HepG2 (cell line): ENCODE data around the gene PHF5A. TPM values are rescaled to one million over a fixed set of nuclear protein-coding genes. Genes with fewer than 3 reads are reported as not detected.

ENCODE experiments used
- ATF1 ChIP-seq: IDR thresholded peaks from 2 replicates; pipeline ENCODE4 v1.6.1; 2016; ENCODE audit warnings: mild to moderate bottlenecking, control low read depth
- ATRX ChIP-seq: sonication (generic); formaldehyde crosslinking; IDR thresholded peaks from 2 replicates; pipeline ENCODE4 v1.4.0; 2020; ENCODE audit warnings: missing genetic modification reagents, borderline replicate concordance
- EEA1 ChIP-seq: sonication (generic); formaldehyde crosslinking; IDR thresholded peaks from 2 replicates; pipeline ENCODE4 v1.5.1; 2020; ENCODE audit warnings: mild to moderate bottlenecking, missing genetic modification reagents, borderline replicate concordance
- EHMT2 ChIP-seq: fragments of 200-600 bp; sonication (generic); IDR thresholded peaks from 2 replicates; pipeline ENCODE4 v1.7.0; 2017; ENCODE audit warnings: antibody characterized with exemption, low read depth, low read length, borderline replicate concordance
- KDM3A ChIP-seq: IDR thresholded peaks from 2 replicates; pipeline ENCODE4 v1.6.1; 2018; ENCODE audit warnings: low read depth, missing compliant biosample characterization
- NCOA1 ChIP-seq: sonication (generic); formaldehyde crosslinking; IDR thresholded peaks from 2 replicates; pipeline ENCODE4 v1.9.0; 2021; ENCODE audit warnings: missing genetic modification reagents
- NR3C1 ChIP-seq: sonication (generic); formaldehyde crosslinking; IDR thresholded peaks from 2 replicates; pipeline ENCODE4 v1.4.0; 2020; ENCODE audit warnings: missing genetic modification reagents
- REPIN1 ChIP-seq: sonication (generic); formaldehyde crosslinking; IDR thresholded peaks from 2 replicates; pipeline ENCODE4 v1.8.0; 2022; ENCODE audit warnings: missing genetic modification reagents, low read depth, mild to moderate bottlenecking, borderline replicate concordance
- SIN3A ChIP-seq: IDR thresholded peaks from 2 replicates; pipeline ENCODE4 v1.6.1; 2011; ENCODE audit warnings: low read depth, mild to moderate bottlenecking, control low read depth, low read length, borderline replicate concordance
- SMYD3 ChIP-seq: sonication (generic); formaldehyde crosslinking; IDR thresholded peaks from 2 replicates; pipeline ENCODE4 v1.8.1; 2023; ENCODE audit warnings: mild to moderate bottlenecking, missing genetic modification reagents
- ZKSCAN8 ChIP-seq: IDR thresholded peaks from 2 replicates; pipeline ENCODE4 v1.6.1; 2016; ENCODE audit warnings: borderline replicate concordance, missing genetic modification reagents, missing compliant biosample characterization
- ZNF20 ChIP-seq: sonication (generic); formaldehyde crosslinking; IDR thresholded peaks from 2 replicates; pipeline ENCODE4 v1.4.0; 2020; ENCODE audit warnings: mild to moderate bottlenecking, moderate library complexity, missing genetic modification reagents
- ZNF460 ChIP-seq: sonication (generic); formaldehyde crosslinking; IDR thresholded peaks from 2 replicates; pipeline ENCODE4 v1.5.1; 2020; ENCODE audit warnings: missing genetic modification reagents, mild to moderate bottlenecking, borderline replicate concordance
- ZNF615 ChIP-seq: sonication (generic); formaldehyde crosslinking; IDR thresholded peaks from 2 replicates; pipeline ENCODE4 v1.5.0; 2020; ENCODE audit warnings: mild to moderate bottlenecking, missing genetic modification reagents, borderline replicate concordance
- ZNF772 ChIP-seq: sonication (generic); formaldehyde crosslinking; IDR thresholded peaks from 2 replicates; pipeline ENCODE4 v1.5.0; 2020; ENCODE audit warnings: mild to moderate bottlenecking, missing genetic modification reagents
- ZNF788 ChIP-seq: sonication (generic); formaldehyde crosslinking; IDR thresholded peaks from 2 replicates; pipeline ENCODE4 v1.5.0; 2020; ENCODE audit warnings: mild to moderate bottlenecking, missing genetic modification reagents, borderline replicate concordance
- polyA plus RNA-seq, 8 experiments: library from polyadenylated mRNA; depleted of rRNA in 3 of 8; stranded (reverse) in 7 of 8; unstranded in 1 of 8; fragments of >200 nt; fragmentation: Illumina TruSeq in 4 of 8; extraction: Trizol in 4 of 8; gene quantifications; 2 replicates each; pipeline versions ENCODE4 v1.2.1 to v1.2.3, GENCODE V29; 2011 to 2016; ENCODE audit warnings: low read depth in 4 of 8, missing spikeins in 1 of 8, mixed read lengths in 1 of 8; ENCODE audit not compliant: insufficient read depth in 1 of 8
- total RNA-seq, 5 experiments: library from RNA; depleted of rRNA; stranded (reverse); fragments of >200 nt; fragmentation: Illumina TruSeq; extraction: Trizol; gene quantifications; 2 replicates each; pipeline ENCODE4 v1.2.3, GENCODE V29; 2016; ENCODE audit warnings: low read depth in 1 of 5
- TF ChIP-seq, protein P1 (sequence below): sonication (generic); formaldehyde crosslinking; IDR thresholded peaks from 2 replicates; pipeline ENCODE4 v1.5.0; 2020; ENCODE audit warnings: mild to moderate bottlenecking, low read depth, missing genetic modification reagents, borderline replicate concordance
- TF ChIP-seq, protein P2 (sequence below), 2 experiments: sonication (generic) in 1 of 2; formaldehyde crosslinking in 1 of 2; IDR thresholded peaks; 2 replicates each; pipeline versions ENCODE4 v1.4.0 to v1.6.1; 2016 to 2020; ENCODE audit warnings: borderline replicate concordance in 1 of 2, low read depth in 1 of 2, mild to moderate bottlenecking in 1 of 2, missing genetic modification reagents in 1 of 2
- TF ChIP-seq, protein P3 (sequence below): IDR thresholded peaks from 2 replicates; pipeline ENCODE4 v1.6.1; 2016; ENCODE audit warnings: missing genetic modification reagents, missing compliant biosample characterization
- TF ChIP-seq, protein P4 (sequence below): sonication (generic); formaldehyde crosslinking; IDR thresholded peaks from 2 replicates; pipeline ENCODE4 v1.8.1; 2023; ENCODE audit warnings: mild to moderate bottlenecking, inconsistent platforms, moderate library complexity, missing genetic modification reagents, borderline replicate concordance
- TF ChIP-seq, protein P5 (sequence below): sonication (generic); formaldehyde crosslinking; IDR thresholded peaks from 2 replicates; pipeline ENCODE4 v1.4.0; 2020; ENCODE audit warnings: missing genetic modification reagents, mild to moderate bottlenecking, borderline replicate concordance

PHF5A gene
- total and polyA plus RNA-seq, 2 of the 13 experiments (the other 11 are each of a cell fraction or from before 2014, with no cell fraction given), result 56.6 to 105 TPM

DNA sequence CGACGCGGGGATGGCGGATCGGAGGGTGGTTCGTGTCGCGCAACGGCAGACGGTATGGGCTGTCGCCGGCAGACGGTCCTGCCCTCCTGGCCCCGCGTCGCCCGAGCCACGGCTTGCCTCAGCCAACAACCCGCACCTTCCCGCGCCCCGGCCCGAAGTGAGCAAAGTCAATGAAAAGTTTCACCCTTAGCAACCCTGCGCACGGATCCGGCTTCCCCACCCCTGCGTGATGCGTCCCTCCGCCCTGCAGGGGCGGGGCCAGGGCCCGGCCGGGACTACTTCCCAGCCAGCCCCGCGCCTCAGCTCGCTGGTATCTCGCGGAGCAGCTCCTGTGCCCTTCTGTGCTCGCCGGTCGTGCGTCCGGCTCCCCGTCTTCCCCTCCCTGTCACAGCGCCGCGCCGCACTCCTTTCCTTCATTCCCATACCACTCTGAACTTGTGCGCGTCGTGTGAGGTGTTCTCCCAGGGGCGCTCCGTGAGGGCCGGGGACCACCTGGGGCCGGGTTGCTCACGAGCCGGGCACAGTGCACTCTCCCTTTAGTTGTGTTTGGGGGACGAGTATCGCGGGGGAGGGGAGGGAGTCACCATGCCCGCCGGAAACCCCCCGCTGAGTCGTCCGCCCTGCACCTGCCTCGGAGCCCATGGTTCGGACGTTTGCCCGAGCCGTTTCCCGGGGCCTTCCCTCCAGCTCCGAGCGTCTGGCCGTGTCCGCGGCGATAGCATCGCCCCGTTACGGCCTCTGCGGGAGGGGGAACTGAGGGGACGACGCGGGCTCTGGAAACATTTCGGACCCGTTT is 21.7 kb downstream of the PHF5A start, which contains the start of gene TOB2 (continued):
- TF ChIP-seq, protein P1, sequence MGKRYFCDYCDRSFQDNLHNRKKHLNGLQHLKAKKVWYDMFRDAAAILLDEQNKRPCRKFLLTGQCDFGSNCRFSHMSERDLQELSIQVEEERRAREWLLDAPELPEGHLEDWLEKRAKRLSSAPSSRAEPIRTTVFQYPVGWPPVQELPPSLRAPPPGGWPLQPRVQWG (CRISPR knock-in tag), result no peak
- peak; percentile 30; the same call in 1 of the 2 replicates for TF ChIP-seq SMYD3
- TF ChIP-seq NCOA1 (CRISPR knock-in tag), result peak; percentile 83; the same call in 1 of the 2 replicates
- TF ChIP-seq KDM3A (CRISPR knock-in tag), result peak; percentile 90
- TF ChIP-seq REPIN1, result peak; percentile 99
- TF ChIP-seq, protein P2, sequence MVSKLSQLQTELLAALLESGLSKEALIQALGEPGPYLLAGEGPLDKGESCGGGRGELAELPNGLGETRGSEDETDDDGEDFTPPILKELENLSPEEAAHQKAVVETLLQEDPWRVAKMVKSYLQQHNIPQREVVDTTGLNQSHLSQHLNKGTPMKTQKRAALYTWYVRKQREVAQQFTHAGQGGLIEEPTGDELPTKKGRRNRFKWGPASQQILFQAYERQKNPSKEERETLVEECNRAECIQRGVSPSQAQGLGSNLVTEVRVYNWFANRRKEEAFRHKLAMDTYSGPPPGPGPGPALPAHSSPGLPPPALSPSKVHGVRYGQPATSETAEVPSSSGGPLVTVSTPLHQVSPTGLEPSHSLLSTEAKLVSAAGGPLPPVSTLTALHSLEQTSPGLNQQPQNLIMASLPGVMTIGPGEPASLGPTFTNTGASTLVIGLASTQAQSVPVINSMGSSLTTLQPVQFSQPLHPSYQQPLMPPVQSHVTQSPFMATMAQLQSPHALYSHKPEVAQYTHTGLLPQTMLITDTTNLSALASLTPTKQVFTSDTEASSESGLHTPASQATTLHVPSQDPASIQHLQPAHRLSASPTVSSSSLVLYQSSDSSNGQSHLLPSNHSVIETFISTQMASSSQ (IDR thresholded peaks at IDR 0.05; ENCODE audit: low read depth), result no peak
- TF ChIP-seq, protein P2 (CRISPR knock-in tag; IDR thresholded peaks at IDR 0.05; ENCODE audit: borderline replicate concordance), result peak; percentile 76
- peak; percentile 94 for TF ChIP-seq EEA1
- TF ChIP-seq, protein P3, sequence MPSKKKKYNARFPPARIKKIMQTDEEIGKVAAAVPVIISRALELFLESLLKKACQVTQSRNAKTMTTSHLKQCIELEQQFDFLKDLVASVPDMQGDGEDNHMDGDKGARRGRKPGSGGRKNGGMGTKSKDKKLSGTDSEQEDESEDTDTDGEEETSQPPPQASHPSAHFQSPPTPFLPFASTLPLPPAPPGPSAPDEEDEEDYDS, result peak; percentile 98
- TF ChIP-seq ATRX, result no peak
- peak; percentile 99 for TF ChIP-seq SIN3A
- TF ChIP-seq ZNF772 (CRISPR knock-in tag), result peak; percentile 98
- TF ChIP-seq ZNF20 (CRISPR knock-in tag), result 0 out of 2 replicates have a peak, but pooled peaks have one; percentile 41
- TF ChIP-seq NR3C1, result no peak
- TF ChIP-seq, protein P4, sequence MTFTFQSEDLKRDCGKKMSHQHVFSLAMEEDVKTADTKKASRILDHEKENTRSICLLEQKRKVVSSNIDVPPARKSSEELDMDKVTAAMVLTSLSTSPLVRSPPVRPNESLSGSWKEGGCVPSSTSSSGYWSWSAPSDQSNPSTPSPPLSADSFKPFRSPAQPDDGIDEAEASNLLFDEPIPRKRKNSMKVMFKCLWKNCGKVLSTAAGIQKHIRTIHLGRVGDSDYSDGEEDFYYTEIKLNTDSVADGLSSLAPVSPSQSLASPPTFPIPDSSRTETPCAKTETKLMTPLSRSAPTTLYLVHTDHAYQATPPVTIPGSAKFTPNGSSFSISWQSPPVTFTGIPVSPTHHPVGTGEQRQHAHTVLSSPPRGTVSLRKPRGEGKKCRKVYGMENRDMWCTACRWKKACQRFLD, result peak; percentile 85; the same call in 1 of the 2 replicates
- TF ChIP-seq, protein P5, sequence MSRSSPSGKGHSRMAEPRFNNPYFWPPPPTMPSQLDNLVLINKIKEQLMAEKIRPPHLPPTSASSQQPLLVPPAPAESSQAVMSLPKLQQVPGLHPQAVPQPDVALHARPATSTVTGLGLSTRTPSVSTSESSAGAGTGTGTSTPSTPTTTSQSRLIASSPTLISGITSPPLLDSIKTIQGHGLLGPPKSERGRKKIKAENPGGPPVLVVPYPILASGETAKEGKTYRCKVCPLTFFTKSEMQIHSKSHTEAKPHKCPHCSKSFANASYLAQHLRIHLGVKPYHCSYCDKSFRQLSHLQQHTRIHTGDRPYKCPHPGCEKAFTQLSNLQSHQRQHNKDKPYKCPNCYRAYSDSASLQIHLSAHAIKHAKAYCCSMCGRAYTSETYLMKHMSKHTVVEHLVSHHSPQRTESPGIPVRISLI, result peak; percentile 58; the same call in 1 of the 2 replicates
- peak; percentile 78 for TF ChIP-seq ATF1 (CRISPR knock-in tag)
- TF ChIP-seq ZNF615 (CRISPR knock-in tag), result peak; percentile 92; the same call in 1 of the 2 replicates
- TF ChIP-seq ZKSCAN8, result no peak; the same call in none of the 2 replicates
- no peak; the same call in 1 of the 2 replicates for TF ChIP-seq ZNF460 (CRISPR knock-in tag)
- no peak for TF ChIP-seq EHMT2
- peak; percentile 96 for TF ChIP-seq ZNF788 (CRISPR knock-in tag)
